WI38 (cell line): ENCODE data around the gene SSC5D.

Source experiments
- H3K4me3 ChIP-seq: 2 replicates; pipeline ENCODE4 v1.5.1; 2011; ENCODE audit warnings: low read depth, mild to moderate bottlenecking, control low read depth, low read length
- CTCF ChIP-seq: IDR thresholded peaks from 2 replicates; pipeline ENCODE4 v1.5.1; 2012; ENCODE audit warnings: low read depth, mild to moderate bottlenecking, control low read depth, low read length

Gene SSC5D

GRCh38 chr19:55553217-55554182 is 65.3 kb downstream of the SSC5D start:
- TF ChIP-seq CTCF, result no peak
- H3K4me3 ChIP-seq, result no peak overlapping the region

GRCh38 chr19:55554302-55554701 is 66.1 kb downstream of the SSC5D start:
- no peak for TF ChIP-seq CTCF
- H3K4me3 ChIP-seq, result no peak overlapping the region

GRCh38 chr19:55554741-55555152 is 66.5 kb downstream of the SSC5D start:
- no peak overlapping the region for H3K4me3 ChIP-seq
- TF ChIP-seq CTCF, result no peak

- no peak for TF ChIP-seq CTCF
- H3K4me3 ChIP-seq, result no peak overlapping the region
Measured at GRCh38 chr19:55559684-55560083, 71.4 kb downstream of the SSC5D start.

- no peak overlapping the region for H3K4me3 ChIP-seq
- TF ChIP-seq CTCF, result no peak
Measured at GRCh38 chr19:55563261-55563690, 75.0 kb downstream of the SSC5D start.

- no peak for TF ChIP-seq CTCF
- H3K4me3 ChIP-seq, result no peak overlapping the region
Measured at GRCh38 chr19:55566823-55567222, 78.6 kb downstream of the SSC5D start.

- H3K4me3 ChIP-seq, result no peak overlapping the region
- no peak for TF ChIP-seq CTCF
Measured at GRCh38 chr19:55567708-55568328, 79.6 kb downstream of the SSC5D start.
